Esophagus mucosa (tissue), 1 donor: Measurements from ENCODE around the gene CSNK1A1. TPM values are rescaled to one million over a fixed set of nuclear protein-coding genes. Genes with fewer than 3 reads are reported as not detected.
"Not testable (repeated sequence)": the region's sequence is repeated elsewhere in the genome, so short reads cannot be mapped to it uniquely, and the experiment has no call there.

Experiments
- ATAC-seq: fragments of 200-7000 bp; cut with Tn5 transposase; one replicate; pipeline ENCODE4 v1.9.1; 2020
- total RNA-seq: library from RNA; stranded (reverse); gene quantifications from one replicate; pipeline ENCODE4 v1.2.4, GENCODE V29; 2023
- donor health status: DM: yes; HTN: yes; CAD: no.

Gene CSNK1A1
- total RNA-seq, 1 donor from 2014 or later: 404 TPM

DNA sequence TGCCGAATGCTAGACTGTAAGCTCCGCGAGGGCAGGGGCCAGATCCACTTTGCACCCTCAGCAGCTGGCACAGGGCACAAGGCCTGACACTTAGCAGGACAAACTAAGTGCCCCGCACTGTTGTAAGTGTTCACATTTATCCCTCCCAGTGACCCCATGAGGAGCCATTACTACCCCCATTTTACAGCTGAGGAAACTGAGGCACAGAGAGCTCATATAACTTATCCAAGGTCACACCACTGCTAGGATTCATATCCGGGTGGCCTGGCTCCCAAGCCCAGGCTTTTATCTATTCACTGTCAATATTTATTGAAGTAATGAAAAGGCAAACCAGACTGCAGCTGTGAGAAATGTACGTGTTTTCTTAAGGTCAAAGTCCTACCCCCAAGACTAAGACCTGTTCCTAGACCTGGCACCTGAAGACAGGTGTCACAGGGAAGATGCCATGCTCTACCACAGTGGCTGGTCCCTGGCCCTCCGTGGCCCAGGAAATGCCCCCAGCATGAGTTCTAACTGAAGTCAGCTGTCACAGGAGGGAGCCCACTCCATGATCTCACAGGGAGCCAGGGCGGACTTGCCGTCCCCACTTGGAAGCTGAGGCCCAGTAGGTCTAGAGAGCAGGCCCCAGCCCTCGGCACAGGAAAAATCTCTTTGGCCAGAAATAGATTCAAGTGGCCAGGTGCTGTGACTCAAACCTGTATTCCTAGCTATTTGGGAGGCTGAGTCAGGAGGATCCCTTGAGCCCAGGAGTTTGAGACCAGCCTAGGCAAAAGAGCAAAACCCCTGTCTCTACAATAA is 97.4 kb downstream of the CSNK1A1 start:
- ATAC-seq: no peak

DNA sequence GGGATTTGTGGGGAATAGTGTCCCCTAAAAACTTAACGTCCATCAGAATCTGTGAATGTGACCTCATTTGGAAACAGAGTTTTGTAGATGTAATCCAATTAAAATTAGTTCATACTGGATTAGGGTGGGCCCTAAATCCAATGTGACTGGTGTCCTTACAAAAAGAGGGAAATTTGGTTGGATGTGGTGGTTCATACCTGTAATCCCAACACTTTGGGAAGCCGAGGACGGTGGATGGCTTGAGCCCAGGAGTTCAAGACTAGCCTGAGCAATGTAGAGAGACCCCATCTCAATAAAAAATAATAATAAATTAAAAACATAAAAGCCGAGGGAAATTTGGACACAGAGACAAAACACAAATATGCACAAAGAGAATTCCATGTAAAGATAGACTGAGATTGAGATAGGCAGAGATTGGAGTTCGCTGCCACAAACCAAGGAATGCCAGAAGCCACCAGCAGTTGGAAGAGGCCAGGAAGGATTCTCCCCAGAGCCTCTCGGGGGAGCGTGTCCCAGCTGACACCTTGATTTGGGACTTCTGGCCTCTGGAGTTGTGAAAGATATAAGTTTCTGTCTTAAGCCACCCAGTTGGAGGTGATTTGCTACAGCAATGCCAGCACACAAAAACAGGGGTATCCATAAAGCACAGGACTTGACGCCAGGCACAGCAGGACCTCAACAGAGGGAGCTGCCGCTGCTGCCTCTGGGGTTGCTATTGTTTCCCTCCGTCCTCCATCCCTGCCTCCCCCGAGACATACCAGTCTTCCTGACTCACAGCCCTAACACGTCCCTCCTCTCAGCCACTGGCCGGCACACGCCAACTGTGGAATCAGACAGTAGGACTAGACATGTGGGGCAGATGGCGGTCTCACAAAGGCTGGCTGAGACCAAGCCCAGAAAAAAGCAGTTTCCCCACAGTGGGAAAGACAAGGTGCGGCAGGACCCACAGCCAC is 98.3 kb downstream of the CSNK1A1 start:
- ATAC-seq: peak; percentile 64

DNA sequence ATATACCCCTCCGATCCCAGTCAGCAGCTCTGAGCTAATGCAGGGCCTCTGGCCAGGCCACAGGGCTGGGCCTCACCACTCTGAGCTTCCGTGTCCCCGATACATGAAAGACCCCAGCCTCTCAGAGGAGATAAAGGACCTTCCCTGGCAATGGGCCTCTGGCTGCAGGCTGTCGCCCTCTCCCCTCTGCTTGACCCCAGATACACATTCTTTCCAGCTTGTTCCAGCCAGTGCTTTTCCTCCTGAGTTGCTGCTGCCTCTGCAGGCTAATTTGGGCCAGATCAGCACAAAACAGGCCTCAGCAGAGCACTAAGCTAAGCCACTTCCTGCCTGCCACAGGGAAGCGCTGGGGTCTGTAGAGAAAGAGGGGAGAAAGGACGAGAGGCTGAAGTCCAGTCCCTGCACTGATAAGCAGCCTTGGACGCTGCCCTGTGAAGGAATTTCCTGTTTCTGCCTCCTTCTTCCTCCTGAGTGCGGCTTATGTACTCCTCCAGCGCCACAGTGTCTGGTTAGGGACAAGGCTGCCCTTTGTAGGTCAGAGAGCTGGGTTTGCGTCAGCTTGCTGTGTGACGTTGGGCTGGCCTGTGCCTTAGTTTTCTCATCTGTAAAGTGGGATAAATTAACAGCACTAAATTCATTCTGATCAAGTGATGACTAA is 99.1 kb downstream of the CSNK1A1 start:
- peak; percentile 19 for ATAC-seq

DNA sequence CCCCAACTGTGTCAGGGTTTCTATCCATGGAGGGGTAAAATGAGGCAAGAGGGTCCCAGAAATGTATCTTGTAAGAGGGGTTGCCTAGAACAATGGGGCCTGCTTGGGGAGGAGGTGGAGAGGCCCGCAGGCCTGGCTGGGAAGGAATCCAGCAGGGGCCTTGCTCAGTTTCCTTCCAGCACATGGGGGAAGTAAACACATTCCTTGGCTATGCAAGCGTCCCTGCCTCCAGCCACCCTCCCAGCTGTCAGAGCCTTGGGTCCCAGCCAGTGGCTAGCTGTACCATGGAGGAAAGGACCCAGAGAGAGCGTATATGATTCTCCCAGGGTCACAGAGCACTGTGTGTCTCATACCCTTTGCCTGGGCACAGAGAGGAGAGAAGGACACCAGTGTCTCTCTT is 101.0 kb downstream of the CSNK1A1 start:
- no peak for ATAC-seq

DNA sequence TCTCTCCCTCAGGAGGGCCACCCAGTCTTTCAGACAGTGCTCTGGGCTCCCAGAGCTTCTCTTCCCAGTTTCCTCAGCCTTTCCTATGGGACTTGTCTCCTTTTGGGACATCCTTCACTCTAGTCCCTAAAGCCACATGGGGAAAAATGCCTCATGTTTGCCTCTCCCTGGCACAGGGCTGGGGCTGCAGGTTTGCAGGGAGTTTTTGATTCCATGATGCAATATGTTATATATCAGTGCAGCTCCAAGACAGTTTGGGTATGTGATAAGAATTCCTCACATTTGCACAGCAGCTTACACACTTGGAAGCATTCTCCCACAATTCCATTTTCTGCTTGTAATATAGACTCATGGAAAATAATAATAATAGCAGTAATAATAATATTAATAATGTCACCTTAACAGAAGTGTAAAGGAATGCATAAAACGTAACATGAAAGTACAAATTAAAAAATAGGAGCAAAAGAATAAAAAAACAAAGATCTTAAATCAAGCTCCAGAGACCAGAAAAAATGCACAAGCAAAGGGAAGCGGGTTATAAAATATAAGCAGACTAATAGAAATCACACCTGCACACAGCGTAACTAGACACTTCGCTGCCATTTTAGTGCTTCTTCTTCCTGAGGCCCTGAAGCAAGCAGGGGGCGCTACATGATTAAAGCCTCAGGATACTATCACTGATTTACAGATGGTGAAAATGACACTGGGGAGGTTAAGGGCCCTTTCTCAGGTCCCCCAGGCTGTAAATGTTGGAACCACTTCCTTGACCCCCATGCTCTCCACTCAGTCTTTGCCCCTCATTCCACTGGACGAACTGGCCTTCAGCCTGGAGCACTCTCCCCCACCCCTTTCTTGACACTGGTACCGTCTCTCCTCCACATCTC is 102.2 kb downstream of the CSNK1A1 start:
- no peak for ATAC-seq

DNA sequence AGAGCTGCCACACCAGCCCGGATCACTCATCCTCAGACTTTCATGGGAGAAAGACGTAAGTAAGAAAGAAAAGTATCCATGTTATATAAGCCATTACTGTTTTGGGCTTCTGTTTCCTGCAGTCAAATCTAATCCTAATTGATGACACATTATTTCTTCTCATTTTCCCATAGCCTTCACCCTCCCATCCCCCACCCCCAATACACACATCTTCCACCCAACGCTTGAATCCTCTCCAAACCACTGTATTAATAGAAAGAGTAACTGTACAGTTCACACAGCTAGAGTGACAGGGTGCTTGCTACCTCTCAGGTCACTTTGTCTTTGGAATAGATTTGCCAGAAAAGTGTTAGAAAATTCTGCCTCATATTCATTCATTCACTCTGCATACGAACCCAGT is 102.8 kb downstream of the CSNK1A1 start:
- ATAC-seq: no peak

DNA sequence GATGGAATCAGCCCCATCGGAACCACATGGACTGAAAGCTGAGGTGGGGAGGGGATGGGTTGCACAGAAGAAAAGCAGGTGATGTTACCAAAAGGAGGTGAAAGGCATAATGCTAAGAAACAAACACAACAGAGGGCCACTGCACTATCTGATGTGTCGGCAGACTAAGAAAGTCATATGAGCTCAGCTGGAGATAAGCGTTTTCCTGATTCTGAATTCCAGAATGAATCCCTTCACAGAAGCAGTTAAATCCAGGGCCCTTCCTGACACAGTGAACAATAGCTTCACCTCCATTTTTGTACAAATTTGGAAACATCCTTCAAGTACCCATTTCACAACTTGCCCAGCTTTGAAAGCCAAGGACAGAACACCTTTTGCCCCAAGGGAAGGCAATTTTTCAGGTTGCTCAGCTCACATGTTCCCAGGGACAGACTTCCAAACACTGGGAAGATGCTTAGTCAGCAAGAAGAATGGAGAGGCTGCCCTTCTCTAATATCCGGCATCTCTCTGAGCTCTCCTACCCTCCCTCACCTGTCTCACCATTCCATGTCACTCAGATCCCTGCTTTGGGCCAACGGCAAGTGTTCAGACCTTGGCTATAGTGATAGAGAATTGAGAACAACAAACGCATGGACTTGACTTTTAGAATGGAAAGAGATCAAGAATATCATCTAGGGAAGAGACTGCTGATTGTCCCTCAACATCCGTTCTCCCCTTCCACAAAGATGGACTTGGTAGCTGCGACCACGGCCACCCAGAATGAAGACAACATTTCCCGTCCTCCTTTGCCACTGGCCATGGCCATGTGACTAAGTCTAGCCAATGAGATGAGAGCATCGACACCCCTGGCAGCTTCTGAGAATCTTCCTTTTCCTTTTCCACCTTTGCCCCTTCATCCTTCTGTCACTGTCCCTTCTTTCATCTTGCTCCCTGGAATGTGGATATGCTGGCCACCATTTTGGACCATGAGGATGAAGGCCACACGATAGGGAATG is 103.6 kb downstream of the CSNK1A1 start:
- no peak for ATAC-seq

DNA sequence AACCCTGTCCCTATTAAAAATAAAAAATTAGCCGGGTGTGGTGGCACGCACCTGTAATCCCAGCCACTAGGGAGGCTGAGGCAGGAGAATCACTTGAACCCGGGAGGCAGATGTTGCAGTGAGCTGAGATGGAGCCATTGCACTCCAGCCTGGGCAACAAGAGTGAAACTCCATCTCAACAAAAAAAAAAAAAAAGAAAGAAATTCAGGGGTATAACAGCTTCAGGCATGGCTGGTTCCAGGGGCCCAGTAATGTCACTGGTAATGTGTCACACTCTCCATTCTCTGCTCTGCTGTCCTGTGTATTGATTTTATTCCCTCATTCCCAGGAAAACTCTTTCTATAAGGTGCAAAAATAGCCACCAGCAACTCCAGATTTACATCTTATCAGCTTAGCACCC is 104.4 kb downstream of the CSNK1A1 start:
- not testable (repeated sequence) for ATAC-seq

DNA sequence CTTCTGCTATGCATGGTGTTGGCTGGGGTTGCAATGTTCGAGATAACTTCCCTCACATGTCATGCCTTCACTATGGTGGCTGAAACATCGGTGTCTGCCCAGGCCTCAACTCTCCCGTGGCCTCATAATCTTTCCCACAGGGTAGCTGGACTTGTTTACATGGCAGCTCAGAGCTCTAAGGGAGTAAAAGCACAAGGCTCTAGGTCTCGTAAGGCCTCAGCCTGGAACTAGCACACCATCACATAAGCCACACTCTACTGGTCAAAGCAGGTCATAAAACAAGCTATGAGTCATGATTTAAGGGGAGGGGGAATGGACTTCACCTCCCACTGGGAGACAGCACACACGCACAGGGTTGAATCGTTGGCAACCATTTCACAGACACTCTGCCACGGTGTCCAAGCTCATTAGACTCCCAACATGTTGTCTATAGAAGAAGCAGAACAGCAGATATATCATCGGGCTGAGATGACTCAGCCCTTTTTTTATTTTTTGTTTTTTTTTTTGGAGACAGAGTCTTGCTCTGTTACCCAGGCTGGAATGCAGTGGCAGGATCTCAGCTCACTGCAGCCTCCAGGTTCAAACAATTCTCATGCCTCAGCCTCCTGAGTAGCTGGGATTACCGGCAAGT is 105.4 kb downstream of the CSNK1A1 start:
- peak; percentile 9 for ATAC-seq

DNA sequence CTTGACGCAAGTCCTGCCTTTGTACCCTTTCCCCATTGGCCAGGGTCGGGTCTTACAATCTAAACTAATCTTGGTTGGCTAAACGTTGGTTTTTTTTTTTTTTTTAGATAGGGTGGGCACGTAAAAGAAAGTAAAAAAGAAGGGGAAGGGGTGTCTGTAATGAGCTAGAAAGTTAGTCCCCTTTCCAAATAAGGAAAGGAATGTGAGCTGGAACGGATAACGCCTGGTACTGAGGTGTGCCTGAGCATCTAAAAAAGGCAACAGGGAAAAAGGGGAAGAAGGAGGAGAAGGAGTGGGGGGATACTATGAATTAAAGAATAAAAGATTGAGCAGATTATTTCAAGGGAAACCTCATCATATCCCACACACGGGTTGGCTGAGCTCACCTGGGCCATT is 105.9 kb downstream of the CSNK1A1 start:
- no peak for ATAC-seq

DNA sequence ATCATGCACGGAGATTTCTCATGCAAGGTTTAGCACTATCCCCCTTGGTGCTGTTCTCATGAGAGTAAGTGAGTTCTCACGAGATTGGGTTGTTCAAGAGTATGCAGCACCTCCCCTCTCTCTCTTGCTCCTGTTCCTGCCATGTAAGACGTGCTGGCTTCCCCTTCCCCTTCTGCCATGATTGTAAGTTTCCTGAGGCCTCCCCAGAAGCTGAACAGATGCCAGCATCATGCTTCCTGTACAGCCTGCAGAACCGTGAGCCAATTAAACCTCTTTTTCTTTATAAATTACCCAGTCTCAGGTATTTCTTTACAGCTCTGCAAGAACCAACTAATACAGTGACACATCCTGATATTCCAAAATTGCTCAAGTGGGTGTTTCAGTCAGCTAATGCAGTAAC is 106.8 kb downstream of the CSNK1A1 start:
- not testable (repeated sequence) for ATAC-seq

DNA sequence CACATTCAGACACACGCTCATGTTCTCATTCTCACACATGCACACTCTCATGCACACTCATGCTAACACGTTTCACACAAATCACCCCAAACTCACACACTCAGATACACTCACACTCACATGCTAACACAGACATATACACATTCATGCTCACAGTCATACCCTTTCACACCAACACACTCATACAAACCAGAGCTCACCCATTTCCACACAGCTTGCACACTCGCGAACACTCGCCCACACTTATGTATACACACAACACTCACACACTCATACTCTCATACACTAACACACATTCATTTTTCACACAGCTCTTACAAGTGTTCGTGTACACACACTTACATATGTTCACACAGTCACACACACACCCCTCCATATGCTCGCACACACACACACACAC is 108.0 kb downstream of the CSNK1A1 start:
- no peak for ATAC-seq

DNA sequence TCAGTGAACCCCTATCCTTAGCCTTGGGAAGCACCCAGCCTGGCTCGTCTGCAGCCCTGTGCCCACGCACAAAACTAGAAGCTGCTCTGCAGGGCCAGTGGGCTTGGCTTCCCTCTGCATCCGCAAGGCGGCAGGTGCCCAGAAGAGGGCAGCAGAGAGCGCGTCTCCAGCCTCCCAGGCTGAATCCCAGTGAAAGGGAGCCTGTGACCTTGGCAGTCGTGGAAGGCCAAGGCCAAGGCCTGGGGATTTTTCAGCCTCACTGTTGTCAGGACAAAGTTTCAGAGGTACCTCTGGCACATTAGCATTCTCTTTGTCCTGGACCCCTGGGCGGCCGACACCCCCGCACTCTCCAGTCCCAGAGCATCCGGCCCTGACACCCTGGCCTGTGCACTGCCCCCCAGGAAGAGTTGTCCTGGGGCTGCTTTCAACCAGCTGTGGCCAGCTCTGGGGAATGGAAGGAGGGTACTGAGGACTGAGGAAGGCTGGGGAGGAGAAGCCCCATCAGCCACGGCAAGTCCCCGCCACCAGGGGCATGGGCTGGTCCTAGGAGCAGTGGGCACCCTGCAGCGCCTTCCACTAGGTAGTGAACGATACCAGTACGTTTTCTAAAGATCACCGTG is 108.6 kb downstream of the CSNK1A1 start:
- ATAC-seq: peak; percentile 59

Other genes with a start within 250 kb of the CSNK1A1 start
- gene GRPEL2, start 205.9 kb downstream of the CSNK1A1 start, total RNA-seq: 49.6 TPM
- 6.5 TPM for gene PCYOX1L, start 193.4 kb downstream of the CSNK1A1 start, total RNA-seq
- gene IL17B, start 172.1 kb downstream of the CSNK1A1 start, total RNA-seq: 0.28 TPM
- gene ARHGEF37, start 30.1 kb upstream of the CSNK1A1 start, total RNA-seq: 23.6 TPM
- gene PPARGC1B, start 178.9 kb upstream of the CSNK1A1 start, total RNA-seq: 8.8 TPM